H1 (cell line): ENCODE data around the gene NDUFS7. TPM values are rescaled to one million over a fixed set of nuclear protein-coding genes. Genes with fewer than 3 reads are reported as not detected.

ENCODE experiments used
- CHD7 ChIP-seq: fragments of 300-600 bp; sonication (generic); IDR thresholded peaks from 2 replicates; pipeline ENCODE4 v1.7.1; 2012; ENCODE audit warnings: low read length, moderate library complexity, mild to moderate bottlenecking, inconsistent platforms; ENCODE audit not compliant: insufficient replicate concordance
- EGR1 ChIP-seq: IDR thresholded peaks from 2 replicates; pipeline ENCODE4 v1.6.1; 2011; ENCODE audit warnings: low read depth, low read length, borderline replicate concordance
- EZH2 ChIP-seq: fragments of 200-600 bp; sonication (generic); IDR thresholded peaks from 2 replicates; pipeline ENCODE4 v1.7.1; 2012; ENCODE audit warnings: low read depth, mild to moderate bottlenecking, moderate library complexity, low read length, inconsistent platforms; ENCODE audit not compliant: severe bottlenecking
- RXRA ChIP-seq: IDR thresholded peaks from 2 replicates; pipeline ENCODE4 v1.6.1; 2011; ENCODE audit warnings: low read depth, mild to moderate bottlenecking, low read length, moderate library complexity; ENCODE audit not compliant: insufficient read depth
- TAF7 ChIP-seq: optimal IDR thresholded peaks from 2 replicates; pipeline ENCODE3; 2011; ENCODE audit warnings: low read depth, mild to moderate bottlenecking, inconsistent platforms, low read length, moderate library complexity, borderline replicate concordance
- polyA plus RNA-seq, 7 experiments: library from polyadenylated mRNA; depleted of rRNA in 3 of 7; stranded (reverse) in 5 of 7; unstranded in 2 of 7; fragments of >200 nt in 5 of 7; fragments of 200-250 nt in 2 of 7; gene quantifications; 1 replicate in 5 of 7; 2 replicates in 1 of 7; 4 replicates in 1 of 7; pipeline versions ENCODE4 v1.2.1 to v1.2.3, GENCODE V29; 2011 to 2013; ENCODE audit warnings: missing spikeins in 2 of 7, mixed read lengths in 2 of 7
- total RNA-seq: library from RNA; stranded (reverse); fragmentation: NEBNext Ultra II Directional; extraction: Animal tissue kit (Norgen Biotek cat#: 25700); gene quantifications from 2 replicates; pipeline ENCODE4 v1.2.1, GENCODE V29; 2021

Gene NDUFS7
- total and polyA plus RNA-seq, 2 of the 8 experiments (the other 6 are each of a cell fraction or from before 2014, with no cell fraction given), result 78.1 to 309 TPM

GRCh38 chr19:1429750-1430149, 46.0 kb downstream of the NDUFS7 start (continued):
- TF ChIP-seq EZH2, result no peak
- TF ChIP-seq RXRA, result no peak
- no peak for TF ChIP-seq EGR1
- TF ChIP-seq CHD7, result no peak
- no peak for TF ChIP-seq TAF7
